ENCODE measurements around the gene PPIL1. TPM values are rescaled to one million over a fixed set of nuclear protein-coding genes. Genes with fewer than 3 reads are reported as not detected.

The PPIL1 gene
- total and polyA plus RNA-seq, 2 of the 4 experiments (the other 2 are of a cell fraction): 28.4 to 58.4 TPM

DNA sequence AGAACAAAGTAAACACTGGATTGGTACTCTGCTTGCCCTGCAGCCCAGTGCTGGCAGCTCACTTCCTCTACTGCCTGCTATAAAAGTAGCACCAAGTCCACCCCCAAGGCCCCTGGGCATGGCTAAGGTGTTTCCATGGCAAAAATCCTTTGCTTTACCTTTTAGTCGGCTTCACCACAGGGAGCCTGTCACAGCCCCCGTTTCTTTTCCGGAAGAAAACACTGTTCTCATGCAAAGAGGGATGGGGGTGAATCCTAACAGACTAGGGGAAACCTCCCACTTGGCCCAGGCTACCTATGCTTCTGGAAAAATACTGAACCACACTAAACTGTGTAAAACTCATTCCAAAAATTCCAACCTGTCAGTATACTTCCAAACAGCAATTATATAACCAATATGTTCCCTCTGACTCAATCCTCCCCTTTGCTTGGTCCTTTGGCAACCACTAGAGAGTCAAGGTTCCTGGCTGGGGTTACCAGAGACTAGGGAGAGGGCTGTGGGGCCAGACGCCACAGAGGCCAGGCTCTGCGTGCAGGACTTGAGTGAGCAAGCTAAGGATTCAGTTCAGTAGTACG is 16.1 kb downstream of the PPIL1 start:
- peak overlapping the region; percentile 70 for H3K14ac ChIP-seq (replicated peaks; ENCODE audit: low read depth, low read length)
- CTCF ChIA-PET: interaction anchor here (1.0 kb wide), 1 partner anchor 320 kb away, joined by 5 read pairs; no protein-coding TSS in a partner anchor
- in situ Hi-C loops (cut with MboI; ENCODE audit: low sequenced_read_pairs) (no loop called here), dilution Hi-C loops (cut with HindIII; ENCODE audit: low sequenced_read_pairs, unreplicated experiment) (no loop called here), intact Hi-C loops (cut with micrococcal nuclease) (no loop called here)
- H3K27me3 ChIP-seq (ENCODE audit: control insufficient read depth, insufficient read depth, low read length): no peaks in the 10 kb centered on the region
- no peak overlapping the region; the same call in 1 of the 2 replicates for H3K23ac ChIP-seq (ENCODE audit: low read depth, low read length)
- DNase-seq: peak; percentile 77
- TF ChIP-seq, protein P1, sequence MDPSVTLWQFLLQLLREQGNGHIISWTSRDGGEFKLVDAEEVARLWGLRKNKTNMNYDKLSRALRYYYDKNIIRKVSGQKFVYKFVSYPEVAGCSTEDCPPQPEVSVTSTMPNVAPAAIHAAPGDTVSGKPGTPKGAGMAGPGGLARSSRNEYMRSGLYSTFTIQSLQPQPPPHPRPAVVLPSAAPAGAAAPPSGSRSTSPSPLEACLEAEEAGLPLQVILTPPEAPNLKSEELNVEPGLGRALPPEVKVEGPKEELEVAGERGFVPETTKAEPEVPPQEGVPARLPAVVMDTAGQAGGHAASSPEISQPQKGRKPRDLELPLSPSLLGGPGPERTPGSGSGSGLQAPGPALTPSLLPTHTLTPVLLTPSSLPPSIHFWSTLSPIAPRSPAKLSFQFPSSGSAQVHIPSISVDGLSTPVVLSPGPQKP (IDR thresholded peaks at IDR 0.05; ENCODE audit: borderline replicate concordance, low read depth, low read length): no peak
- peak; percentile 17; the same call in 1 of the 2 replicates for TF ChIP-seq CEBPB (IDR thresholded peaks at IDR 0.05; ENCODE audit: low read depth, low read length)
- peak overlapping the region; percentile 59 for H4K91ac ChIP-seq (ENCODE audit: insufficient read depth, low read depth, low read length)
- peaks cover 6% of the 10 kb centered on the region for H3K4me1 ChIP-seq (ENCODE audit: control insufficient read depth, insufficient read depth, low read length)
- H4K5ac ChIP-seq (ENCODE audit: low read depth, low read length): peak overlapping the region; percentile 12; the same call in 1 of the 2 replicates
- H3K9ac ChIP-seq (ENCODE audit: low read depth, low read length): no peak overlapping the region
- peak overlapping the region in 1 of 2 experiments; percentile 50; a peak in 2 of 4 replicates for H4K8ac ChIP-seq (ENCODE audit: low read depth in 2 of 2, low read length in 2 of 2)
- peaks cover 34 to 77% of the 10 kb centered on the region in 2 experiments for H3K79me1 ChIP-seq (ENCODE audit: low read depth in 1 of 2, low read length in 2 of 2)
- H2BK120ac ChIP-seq (ENCODE audit: low read depth, low read length): peak overlapping the region; percentile 82
- H2AK9ac ChIP-seq (replicated peaks; ENCODE audit: low read depth, low read length, poor library complexity): peak overlapping the region; percentile 59
- H3K9me3 ChIP-seq (ENCODE audit: control insufficient read depth, insufficient read depth, low read length): no peaks in the 10 kb centered on the region
- peak overlapping the region; percentile 91 for H2BK20ac ChIP-seq (ENCODE audit: low read depth, low read length)
- peak overlapping the region; percentile 56 for H2BK5ac ChIP-seq (ENCODE audit: low read depth, low read length, poor library complexity, severe bottlenecking)
- peak overlapping the region; percentile 44; the same call in 1 of the 2 replicates for H3K18ac ChIP-seq (ENCODE audit: low read depth, low read length)
- peak overlapping the region; percentile 72 for H3K27ac ChIP-seq (ENCODE audit: insufficient read depth, low read length)
- 0 out of 3 replicates have a peak overlapping the region, but pooled peaks have one; percentile 37 for H2BK15ac ChIP-seq (ENCODE audit: low read depth, low read length)
- H3K4me3 ChIP-seq (ENCODE audit: insufficient read depth, low read depth, low read length): no peak overlapping the region
- ATAC-seq (ENCODE audit: low read depth): peak; percentile 95
- H3K4me2 ChIP-seq (ENCODE audit: low read depth, low read length): peak overlapping the region; percentile 50; the same call in 1 of the 2 replicates
- WGBS, 2 experiments (ENCODE audit: extremely low coverage in 2 of 2, insufficient read length in 1 of 2): no CpG with 5 or more reads among the region's 6 CpGs
- POLR2A ChIA-PET (ENCODE audit: unreplicated experiment): no interaction called here
- peak overlapping the region; percentile 85; the same call in 1 of the 2 replicates for H2AK5ac ChIP-seq (ENCODE audit: low read depth, low read length)
- no TSS peak for BruUV-seq (replicated peaks)
- peaks cover 3% of the 10 kb centered on the region; the same call in 1 of the 2 replicates for H4K20me1 ChIP-seq (ENCODE audit: insufficient read depth, low read length)
- no peak overlapping the region for H3K56ac ChIP-seq (ENCODE audit: extremely low read depth, insufficient read depth, low read length)
- H3K9me1 ChIP-seq (ENCODE audit: insufficient read depth, low read length): peaks cover 28% of the 10 kb centered on the region
- H3K36me3 ChIP-seq (ENCODE audit: control insufficient read depth, insufficient read depth, low read length): peaks cover 11% of the 10 kb centered on the region
- peak overlapping the region; percentile 69 for H2AFZ ChIP-seq (replicated peaks; ENCODE audit: low read length, poor library complexity)
- H3K4ac ChIP-seq (ENCODE audit: low read depth, low read length): peak overlapping the region; percentile 81

Measured in IMR-90 (cell line).